HG03442 (cell line): ENCODE results near the gene TMEM175.

Source experiments
- ATAC-seq: cut with Tn5 transposase; IDR thresholded peaks from one replicate; pipeline ENCODE4 v1.9.1; 2021; ENCODE audit warnings: mild to moderate bottlenecking, moderate library complexity; ENCODE audit not compliant: unreplicated experiment

TMEM175 gene, protein sequence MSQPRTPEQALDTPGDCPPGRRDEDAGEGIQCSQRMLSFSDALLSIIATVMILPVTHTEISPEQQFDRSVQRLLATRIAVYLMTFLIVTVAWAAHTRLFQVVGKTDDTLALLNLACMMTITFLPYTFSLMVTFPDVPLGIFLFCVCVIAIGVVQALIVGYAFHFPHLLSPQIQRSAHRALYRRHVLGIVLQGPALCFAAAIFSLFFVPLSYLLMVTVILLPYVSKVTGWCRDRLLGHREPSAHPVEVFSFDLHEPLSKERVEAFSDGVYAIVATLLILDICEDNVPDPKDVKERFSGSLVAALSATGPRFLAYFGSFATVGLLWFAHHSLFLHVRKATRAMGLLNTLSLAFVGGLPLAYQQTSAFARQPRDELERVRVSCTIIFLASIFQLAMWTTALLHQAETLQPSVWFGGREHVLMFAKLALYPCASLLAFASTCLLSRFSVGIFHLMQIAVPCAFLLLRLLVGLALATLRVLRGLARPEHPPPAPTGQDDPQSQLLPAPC

DNA sequence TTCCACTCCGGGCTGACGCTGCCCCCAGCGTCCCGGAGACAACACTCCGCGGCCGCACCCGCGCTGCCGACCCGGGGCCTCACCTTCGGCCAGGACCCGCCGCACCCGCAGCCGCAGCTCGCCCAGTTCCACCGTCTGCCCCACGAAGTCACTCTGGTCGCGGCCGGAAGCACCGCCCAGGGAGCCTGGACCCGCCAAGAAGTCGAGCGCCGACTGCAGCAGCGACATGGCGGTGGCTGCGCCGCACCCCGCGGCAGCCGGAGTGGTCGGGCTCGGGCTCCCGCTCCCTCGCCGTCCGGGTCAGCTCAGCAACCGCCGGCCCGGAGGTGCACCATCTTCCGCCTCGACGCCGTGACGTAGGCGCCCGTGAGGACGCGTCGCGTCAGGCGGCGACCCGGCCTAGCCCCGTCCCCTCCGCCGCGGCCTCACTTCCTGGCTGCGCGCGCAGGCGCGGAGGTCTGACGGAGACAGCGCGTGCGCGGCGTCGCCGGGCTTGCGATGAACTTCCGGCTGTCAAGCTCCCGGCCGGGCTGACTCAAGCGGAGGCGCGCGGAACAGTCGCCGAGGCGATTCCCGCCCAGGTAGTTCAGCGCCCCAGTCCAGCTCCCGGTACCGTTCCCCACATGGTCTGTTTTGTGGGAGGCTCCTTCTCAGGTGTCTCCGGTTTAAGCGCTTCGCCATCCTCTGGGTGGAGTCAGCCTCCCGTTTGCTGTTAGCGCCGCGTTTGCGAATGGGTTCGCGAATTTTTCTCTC is at the start of gene TMEM175, which contains the start of gene GAK:
Gene TMEM175, plus strand, starts transcription at position 501 of the 753 bp plus-strand sequence. CDS start 15,280 bp downstream, outside the sequence.
Gene GAK, minus strand, starts transcription at position 357 of the 753 bp plus-strand sequence. Its CDS starts 129 bp downstream, at position 228.
- ATAC-seq = peak; percentile 83

DNA sequence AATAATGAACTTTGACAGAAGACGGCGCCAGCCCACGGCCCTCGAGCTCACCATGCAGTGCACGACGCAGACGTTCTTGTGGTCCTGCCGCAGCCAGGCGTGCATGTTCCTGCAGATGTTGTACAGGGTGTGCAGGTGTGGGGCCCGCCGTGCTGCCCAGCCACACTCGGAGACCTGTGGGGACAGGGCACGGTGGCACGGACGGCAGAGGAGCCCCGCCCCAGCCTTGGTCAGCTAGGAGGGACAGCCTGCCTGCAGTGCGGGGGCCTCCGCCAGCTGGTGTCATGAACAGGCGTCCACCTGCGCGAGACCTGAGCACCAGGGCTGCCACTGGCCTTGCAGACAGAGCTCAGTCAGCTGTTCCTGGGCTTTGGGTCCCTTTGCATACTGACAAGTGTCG is 49.6 kb upstream of the TMEM175 start:
- ATAC-seq = no peak

DNA sequence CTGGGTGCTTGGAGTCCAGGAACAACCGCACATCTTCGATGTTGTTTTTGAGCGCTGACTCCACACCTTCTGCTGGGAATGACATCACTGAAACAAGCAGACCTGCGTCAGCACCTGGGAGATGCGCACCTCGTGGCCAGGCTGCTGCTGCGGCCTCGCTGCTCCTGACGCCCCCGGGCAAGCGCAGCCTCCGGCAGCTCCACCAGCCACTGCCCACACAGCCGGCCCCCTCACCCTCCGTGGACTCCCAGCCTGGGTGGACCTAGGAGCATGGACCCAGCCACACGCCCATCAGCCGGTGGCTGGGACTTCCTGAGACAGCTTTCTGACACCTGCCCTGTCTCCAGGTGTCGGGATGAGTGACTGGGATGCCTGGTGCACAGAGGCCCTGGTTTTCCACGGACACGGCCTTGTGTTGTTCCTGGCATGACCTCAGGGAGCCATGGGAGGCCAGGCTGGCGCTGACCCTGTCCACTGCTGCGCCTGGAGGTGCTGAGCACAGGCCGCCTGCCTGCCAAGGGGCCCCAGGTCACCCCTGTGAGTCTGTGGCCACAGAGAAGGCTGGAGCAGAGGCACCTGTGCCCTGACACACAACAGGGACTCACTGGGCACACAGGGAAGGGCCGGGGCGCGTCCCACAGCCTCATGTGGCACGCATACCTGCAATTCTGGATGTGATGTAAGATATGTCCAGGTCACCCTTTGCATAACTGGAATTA is 48.7 kb upstream of the TMEM175 start:
- ATAC-seq = no peak

GRCh38 chr4:884259-884658 is 48.0 kb upstream of the TMEM175 start:
- no peak for ATAC-seq

GRCh38 chr4:884896-885295 is 47.4 kb upstream of the TMEM175 start:
- ATAC-seq = no peak

DNA sequence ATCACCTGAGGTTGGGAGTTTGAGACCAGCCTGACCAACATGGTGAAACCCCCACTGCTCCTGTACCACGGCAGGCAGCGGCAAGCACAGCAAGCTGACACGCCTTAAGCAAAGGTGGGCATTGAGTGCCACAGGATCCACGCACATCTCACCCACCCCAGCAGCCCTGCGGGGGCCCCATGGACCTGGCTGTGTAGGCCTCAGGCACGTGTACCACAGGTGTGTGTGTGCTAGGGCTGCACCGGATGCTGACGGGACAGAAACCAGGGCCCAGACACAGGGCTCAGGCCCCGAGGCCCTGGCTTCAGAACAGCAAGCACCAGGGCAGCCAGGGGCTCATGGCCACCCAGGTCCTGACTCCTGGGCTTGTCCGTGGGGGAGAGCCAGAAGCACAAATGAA is 46.9 kb upstream of the TMEM175 start:
- no peak for ATAC-seq

GRCh38 chr4:886244-886643 is 46.0 kb upstream of the TMEM175 start:
- no peak for ATAC-seq

DNA sequence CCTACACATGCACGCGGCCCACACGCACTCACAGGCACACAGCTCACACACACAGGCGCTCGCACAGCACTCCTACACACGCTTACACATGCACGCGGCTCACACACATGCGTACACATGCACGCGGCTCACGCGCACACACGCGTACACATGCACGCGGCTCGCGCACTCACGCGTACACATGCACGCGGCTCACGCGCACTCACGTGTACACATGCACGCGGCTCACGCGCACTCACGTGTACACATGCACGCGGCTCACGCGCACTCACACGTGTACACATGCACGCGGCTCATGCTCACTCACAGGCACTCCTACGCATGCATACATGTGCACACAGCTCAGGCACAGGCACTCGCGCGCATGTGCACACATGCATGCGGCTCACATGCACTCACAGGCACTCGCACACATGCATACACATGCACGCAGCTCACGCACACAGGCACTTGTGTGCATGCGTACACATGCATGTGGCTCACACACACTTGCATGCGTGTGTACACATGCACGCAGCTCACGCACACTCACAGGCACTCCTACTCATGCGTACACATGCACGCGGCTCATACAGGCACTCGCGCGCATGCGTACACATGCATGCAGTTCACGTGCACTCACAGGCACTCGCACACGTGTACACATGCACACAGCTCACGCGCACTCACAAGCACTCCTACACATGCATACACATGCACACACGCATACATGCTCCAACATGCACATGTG is 45.1 kb upstream of the TMEM175 start:
- ATAC-seq = no peak

DNA sequence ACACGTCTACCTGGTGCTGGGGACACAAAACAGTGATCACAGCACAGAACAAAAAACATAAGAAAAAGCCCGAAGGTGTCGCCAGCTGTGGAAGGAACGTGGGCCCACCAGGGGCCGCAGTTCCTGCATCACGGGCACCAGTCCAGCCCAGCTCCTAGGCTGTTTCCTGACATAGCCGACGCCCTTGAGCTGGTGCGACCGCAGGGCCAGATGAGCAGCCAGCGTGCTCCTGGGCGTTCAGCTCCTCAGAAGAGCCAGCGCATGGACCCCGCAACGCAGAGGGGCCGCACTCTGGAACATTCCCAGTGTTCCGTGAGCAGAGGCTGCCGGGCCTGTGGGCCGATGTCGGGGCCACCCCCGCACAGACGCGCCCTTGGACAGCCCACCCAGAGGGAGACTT is 44.2 kb upstream of the TMEM175 start:
- no peak for ATAC-seq

DNA sequence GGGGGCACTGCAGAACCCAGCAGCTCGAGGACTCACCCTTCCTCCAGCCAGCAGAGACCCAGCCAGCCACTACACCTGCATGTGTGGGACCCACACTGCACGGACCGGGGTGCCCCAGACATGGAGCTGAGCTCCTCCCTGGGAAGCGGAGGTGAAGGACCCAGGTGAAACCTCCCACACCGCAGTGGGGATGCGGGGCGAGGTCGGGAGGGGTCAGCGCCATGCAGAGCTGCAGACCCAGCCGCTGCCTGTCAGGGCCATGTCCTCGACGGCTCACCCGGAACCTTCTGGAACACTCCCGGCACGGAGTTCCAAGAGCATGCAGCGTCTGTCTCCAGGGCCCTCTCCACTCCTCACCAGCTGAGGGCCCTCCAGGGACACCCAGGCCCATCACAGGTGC is 42.7 kb upstream of the TMEM175 start:
- ATAC-seq = no peak

GRCh38 chr4:890036-890695 is 42.1 kb upstream of the TMEM175 start:
- no peak for ATAC-seq

GRCh38 chr4:891747-892146 is 40.5 kb upstream of the TMEM175 start:
- no peak for ATAC-seq

- ATAC-seq = no peak
Measured at GRCh38 chr4:892780-893179, 39.5 kb upstream of the TMEM175 start.

GRCh38 chr4:893276-893994 is 38.8 kb upstream of the TMEM175 start:
- ATAC-seq = no peak

GRCh38 chr4:893995-894705 is 38.1 kb upstream of the TMEM175 start:
- no peak for ATAC-seq

GRCh38 chr4:895596-895995 is 36.7 kb upstream of the TMEM175 start:
- no peak for ATAC-seq

GRCh38 chr4:896216-896615 is 36.0 kb upstream of the TMEM175 start:
- no peak for ATAC-seq

DNA sequence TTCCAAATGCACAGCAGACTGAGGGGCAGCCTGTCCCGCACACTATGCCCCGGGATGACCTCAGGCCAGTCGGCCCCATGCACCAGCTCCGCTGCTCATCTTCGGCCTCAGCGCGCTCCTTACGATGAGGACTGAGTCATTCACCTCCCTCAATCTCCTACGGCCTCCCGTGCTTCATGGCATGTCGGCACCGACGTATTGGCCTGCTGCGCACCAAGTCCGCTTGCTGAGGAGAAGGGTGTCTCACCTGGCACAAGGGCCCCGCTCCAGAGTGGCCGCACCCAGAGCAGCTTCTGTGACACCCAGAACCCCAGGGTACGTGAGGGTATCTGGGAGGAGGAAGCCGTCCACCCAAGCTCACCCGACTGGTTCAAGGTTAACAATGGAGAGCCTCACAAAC is 35.6 kb upstream of the TMEM175 start:
- no peak for ATAC-seq

DNA sequence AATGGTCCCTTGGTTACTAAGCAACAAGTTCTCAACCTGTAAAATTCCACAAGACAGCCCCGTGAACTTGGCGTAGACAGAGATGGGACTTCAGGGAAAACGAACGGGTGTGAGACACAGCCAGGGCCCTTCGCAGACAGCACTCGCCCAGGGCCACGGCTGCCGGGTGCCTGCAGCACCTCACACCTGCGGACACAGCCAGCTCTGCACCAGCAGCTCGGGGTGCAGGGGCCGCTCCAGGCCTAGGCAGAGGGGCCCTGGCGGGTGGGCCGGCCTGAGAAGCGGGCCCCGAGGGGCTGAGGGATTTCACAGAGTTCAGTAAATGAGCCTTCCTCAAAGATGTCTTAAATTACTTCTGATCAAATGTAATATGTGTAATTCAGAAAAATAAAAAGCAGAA is 34.1 kb upstream of the TMEM175 start:
- ATAC-seq = no peak
